Stimulated activated CD8-positive, alpha-beta memory T cell treated with anti-CD3 and anti-CD28 coated beads, Interleukin-4, amount 100 ng/mL, for 4 hours (primary cell): ENCODE results near the gene ALKBH8.
A peak's percentile ranks its signal among the peaks of the same experiment; 100 is the strongest.

ENCODE experiments used
- DNase-seq, 2 donors: peaks; one replicate each; pipeline ENCODE4 v3.0.0-alpha.2; 2020; ENCODE audit warnings: low read depth in 2 of 2, low spot score in 1 of 2

Gene ALKBH8, protein sequence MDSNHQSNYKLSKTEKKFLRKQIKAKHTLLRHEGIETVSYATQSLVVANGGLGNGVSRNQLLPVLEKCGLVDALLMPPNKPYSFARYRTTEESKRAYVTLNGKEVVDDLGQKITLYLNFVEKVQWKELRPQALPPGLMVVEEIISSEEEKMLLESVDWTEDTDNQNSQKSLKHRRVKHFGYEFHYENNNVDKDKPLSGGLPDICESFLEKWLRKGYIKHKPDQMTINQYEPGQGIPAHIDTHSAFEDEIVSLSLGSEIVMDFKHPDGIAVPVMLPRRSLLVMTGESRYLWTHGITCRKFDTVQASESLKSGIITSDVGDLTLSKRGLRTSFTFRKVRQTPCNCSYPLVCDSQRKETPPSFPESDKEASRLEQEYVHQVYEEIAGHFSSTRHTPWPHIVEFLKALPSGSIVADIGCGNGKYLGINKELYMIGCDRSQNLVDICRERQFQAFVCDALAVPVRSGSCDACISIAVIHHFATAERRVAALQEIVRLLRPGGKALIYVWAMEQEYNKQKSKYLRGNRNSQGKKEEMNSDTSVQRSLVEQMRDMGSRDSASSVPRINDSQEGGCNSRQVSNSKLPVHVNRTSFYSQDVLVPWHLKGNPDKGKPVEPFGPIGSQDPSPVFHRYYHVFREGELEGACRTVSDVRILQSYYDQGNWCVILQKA

GRCh38 chr11:107565219-107565937 lies at the start of gene ALKBH8:
ALKBH8 (minus strand) TSS chr11:107565735; CDS start chr11:107560893, 4,842 bp downstream.
- peak; percentile 55 for DNase-seq

GRCh38 chr11:107612445-107612844 lies 46.9 kb upstream of the ALKBH8 start:
- no peak for DNase-seq

GRCh38 chr11:107609400-107610218 lies 44.1 kb upstream of the ALKBH8 start:
- DNase-seq: no peak

DNA sequence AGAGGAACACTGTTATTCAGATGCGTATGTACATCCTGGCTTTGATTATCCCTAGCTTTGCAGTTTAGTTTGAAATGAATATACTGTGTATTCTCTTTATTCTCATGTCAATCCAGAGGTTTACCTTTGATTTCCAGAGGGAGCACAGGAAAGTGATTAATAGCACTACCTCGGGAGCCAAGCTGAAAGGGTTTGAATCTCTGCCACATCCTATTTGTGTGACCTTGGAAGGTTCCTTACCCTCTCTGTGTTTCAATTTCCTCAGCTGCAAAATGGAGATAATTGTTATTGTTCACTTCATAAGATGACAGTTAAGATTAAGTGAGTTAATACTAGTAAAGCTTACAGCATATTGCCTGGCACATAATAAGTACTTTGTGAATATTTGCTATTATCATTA lies 43.3 kb upstream of the ALKBH8 start:
- no peak for DNase-seq

- DNase-seq: no peak
Observed at GRCh38 chr11:107606141-107606540, 40.6 kb upstream of the ALKBH8 start.

- no peak for DNase-seq
Observed at GRCh38 chr11:107605061-107606006, 39.8 kb upstream of the ALKBH8 start.

- DNase-seq: no peak
Observed at GRCh38 chr11:107598225-107599139, 32.9 kb upstream of the ALKBH8 start.

GRCh38 chr11:107594736-107595135 lies 29.2 kb upstream of the ALKBH8 start:
- DNase-seq: no peak

DNA sequence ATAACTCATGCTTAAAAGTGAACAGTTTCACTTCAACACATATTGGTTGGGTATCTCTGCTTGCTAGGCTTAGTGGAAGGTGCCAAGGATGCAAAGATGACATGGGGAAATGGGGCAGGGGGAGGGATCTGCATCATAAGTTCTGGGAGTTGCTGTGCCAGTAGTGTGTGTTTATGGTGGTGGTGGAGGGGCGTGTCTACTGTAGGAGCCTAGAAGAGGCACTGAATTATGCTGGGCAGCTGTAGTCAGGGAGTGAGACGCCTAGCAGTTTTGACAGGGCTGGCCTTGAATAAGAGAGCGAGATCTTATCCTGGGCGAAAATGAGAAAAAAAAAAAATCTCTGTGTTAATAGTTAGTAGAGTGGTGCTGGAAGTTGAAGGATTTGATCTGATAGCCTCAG lies 28.4 kb upstream of the ALKBH8 start:
- no peak for DNase-seq

DNA sequence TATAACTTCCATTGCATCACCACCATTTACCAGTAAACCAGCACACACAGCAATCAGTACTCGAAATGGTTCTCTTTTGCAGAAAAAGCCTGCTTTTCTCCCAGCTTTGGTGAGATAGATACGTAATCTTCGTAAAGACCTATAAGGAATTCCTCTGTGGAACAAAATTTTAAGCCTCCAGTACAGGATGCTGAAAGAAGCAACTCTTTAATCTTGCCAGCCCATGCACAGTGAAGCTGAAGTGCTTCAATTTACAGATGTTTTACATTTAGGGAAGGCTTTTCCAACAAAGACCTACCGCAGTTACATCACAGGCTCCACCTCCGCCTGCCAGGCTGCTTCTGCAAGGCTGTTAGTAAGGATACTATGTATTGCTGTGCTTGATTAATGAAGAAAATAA lies 27.3 kb upstream of the ALKBH8 start:
- no peak for DNase-seq

GRCh38 chr11:107592231-107592590 lies 26.7 kb upstream of the ALKBH8 start:
- DNase-seq: no peak

DNA sequence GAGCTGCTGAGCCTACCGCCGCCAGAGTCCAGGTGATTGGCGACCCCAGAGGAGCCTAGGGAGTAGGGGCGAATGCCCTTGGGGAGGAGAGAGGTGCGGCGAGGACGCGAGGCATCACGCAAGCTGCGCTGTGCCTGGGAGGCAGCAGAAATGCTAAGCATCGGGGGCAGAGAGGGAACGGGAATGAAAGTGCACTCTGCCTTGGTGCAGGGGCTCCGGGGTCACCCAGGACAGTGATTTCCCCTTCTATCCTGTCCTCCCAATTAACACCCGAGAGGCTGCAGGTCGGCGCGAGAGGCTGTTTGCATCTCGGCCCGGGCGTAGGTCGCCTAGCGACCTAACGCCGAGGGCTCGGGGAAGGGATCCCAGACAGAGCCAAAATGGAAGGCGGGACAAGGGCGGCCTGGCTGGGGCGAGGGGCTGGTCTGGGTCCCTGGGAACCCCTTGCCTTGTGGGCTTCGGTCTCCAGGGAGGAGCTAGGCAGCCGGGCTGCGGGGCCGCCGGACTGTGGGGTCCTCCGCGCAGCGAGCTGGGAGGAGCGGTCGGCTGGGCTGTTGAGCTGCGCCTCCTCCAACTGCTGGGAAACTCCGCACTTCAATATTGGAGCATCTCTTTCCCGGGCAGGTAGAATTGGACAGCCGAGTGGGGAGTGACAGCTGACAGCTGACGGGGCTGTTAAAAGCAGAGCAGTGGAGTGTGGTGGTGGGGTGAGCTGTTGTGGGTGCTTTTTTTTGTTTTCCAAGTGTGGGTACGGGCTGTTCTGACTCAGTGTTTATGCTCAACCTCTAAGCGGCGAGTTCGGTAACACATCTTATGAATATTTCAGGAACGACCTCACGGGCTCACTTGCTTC lies 26.1 kb upstream of the ALKBH8 start:
- peak in 1 of 2 donors; percentile 12 for DNase-seq

- DNase-seq: no peak
Observed at GRCh38 chr11:107590460-107591377, 25.2 kb upstream of the ALKBH8 start, which contains the start of gene ELMOD1. ELMOD1 (plus strand) TSS chr11:107591147; CDS start chr11:107618190, 27,043 bp downstream.

DNA sequence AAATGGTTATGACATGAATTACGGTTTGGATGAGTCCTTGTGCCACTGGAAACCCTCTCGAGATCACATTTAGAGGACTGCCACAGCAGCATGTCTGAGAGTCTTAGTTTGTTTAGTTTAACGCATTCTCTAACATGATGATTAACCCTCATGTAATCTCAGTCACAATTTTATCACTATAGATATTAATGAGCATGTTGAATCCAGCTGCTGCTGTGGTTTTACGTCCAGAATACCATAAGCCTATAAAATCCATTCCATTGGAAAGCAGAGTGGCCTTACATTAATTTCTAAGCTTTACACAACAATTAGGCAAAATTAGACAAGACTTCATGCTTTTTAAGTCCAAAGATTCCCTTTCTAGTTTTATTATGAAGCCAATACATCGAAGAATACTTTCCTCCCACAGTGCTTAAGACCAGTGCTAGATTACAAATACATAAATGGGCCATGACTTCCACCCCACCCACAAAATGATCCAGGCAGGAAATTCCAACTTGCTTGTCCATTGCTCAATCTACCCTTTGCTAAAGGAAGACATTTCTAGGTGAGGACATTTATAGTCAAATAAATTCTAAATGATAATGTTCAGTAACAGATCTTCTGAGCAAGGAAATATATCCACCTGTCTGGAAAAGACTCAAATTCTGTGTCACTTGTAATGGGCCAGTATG lies 21.9 kb upstream of the ALKBH8 start:
- DNase-seq: no peak

DNA sequence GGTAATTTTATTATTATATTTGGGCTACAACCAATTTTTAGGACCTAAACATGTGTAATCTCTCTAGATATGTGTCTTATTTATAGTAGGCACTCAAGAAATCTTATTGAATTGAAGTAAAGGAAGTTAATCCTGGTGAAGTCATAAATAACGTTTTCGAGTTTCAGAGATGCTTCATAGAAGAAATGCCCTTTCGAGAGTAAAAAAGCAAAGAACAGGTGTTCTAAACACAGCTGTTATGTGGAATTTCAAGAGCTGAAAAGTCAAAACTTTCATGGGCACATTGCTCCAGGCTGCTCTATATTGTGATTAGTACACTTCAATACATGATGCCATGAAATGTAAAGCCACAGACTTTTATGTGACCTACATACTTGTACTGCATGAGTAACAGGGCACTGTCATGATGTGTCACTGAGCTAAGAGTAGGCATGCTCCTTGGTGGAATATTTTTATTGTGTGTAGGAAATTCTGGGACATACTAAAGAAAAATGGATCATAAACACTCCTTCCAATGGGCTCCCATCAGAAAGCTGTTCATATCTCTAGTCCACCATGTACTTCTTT lies 18.2 kb upstream of the ALKBH8 start:
- DNase-seq: no peak

DNA sequence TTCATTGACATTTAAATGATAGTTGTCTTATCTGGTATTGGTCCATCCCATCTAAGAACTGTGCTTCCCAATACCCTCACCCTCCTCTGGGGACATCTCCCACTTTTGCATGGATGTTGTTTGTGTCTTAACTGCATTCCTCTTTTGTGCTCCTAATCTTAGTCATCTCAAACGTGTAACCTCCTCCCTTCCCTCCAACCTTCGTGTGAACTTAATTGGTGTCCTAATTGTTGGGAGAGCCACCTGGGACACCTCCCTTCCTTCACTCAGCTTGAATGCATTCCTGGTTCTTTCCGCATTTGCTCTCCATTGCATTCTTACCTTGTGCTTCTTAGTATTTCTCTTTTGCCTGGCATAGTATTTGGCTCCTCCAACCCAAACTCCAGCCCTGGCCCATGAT lies 15.6 kb upstream of the ALKBH8 start:
- DNase-seq: no peak
